GM18909 (cell line): ENCODE data around the gene GRM1.
A peak's percentile ranks its signal among the peaks of the same experiment; 100 is the strongest.

Experiments
- ATAC-seq: cut with Tn5 transposase; IDR thresholded peaks from one replicate; pipeline ENCODE4 v1.9.1; 2021; ENCODE audit warnings: mild to moderate bottlenecking; ENCODE audit not compliant: unreplicated experiment, poor library complexity

The GRM1 gene

DNA sequence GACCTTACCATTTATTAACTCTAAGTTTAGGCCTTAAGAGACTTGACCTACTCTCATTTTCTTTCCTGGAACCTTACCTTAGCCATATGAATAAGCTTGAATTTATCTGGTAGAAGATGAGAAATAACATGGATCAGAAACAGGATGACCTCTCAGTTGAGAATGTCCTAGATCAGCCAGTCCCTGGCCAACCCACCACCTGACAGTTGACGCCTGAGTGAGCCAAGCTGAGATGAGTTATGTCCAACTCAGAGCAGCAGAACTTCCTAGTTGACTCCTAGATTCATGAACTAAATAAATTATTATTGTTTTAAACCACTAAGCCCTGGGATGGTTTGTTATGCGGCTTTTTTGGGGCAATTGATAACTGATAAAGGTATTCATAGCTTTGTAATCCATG lies 281.8 kb downstream of the GRM1 start:
- no peak for ATAC-seq

- ATAC-seq: no peak
Measured at GRCh38 chr6:146311079-146311478, 282.2 kb downstream of the GRM1 start.

DNA sequence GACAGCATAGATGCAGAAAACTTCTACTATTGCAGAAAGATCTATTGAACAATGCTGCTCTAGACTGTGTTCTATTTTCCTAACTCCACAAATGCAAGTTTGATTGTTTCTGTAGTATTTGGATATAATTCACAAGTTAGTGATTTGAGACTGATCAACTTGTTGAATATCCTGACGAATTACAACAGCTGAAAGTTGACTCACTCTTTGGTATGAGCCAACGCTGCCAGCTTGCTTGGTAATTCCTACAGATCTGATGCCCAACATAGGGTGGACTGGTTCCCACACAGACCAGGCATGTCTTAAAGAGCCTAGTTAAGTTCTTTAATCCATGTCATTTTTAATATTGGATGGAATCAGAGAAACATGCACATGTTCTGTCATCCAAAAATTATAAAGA lies 283.7 kb downstream of the GRM1 start:
- no peak for ATAC-seq

DNA sequence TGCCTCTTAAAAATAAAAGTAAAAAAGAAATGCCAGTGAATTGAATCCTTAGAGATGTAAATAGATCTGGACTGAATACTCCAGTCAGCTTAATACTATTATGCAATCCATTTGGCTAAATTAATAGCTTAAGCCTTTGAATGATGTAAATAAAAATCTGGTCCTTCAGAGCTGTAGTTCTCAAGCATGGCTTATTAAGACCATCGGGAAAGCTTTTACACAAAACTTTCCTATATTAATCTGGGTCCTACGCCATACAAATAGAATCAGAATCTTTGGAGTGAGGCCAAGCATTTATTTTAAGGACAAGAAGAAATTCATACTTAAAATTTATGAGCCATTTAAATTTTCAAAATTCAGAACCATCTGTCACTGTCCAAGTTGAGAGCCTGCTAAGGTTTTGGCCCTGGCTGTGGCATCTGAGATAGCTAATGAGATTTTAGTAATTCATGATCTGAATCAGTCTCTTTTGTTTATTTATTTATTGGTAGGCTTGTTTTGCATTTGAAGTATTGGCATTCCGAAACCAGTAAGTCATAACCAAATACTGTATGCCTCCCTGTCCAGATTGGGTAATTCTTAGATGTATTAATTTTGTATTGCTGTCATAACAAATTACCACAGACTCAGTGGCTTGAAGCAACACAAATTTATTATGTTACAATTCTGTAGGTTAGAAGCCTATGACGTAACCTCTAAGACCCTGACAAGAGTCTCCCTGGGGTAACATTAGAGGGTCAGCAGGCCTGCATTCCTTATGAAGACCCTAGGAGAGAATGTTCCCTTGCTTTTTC lies 286.7 kb downstream of the GRM1 start:
- no peak for ATAC-seq

DNA sequence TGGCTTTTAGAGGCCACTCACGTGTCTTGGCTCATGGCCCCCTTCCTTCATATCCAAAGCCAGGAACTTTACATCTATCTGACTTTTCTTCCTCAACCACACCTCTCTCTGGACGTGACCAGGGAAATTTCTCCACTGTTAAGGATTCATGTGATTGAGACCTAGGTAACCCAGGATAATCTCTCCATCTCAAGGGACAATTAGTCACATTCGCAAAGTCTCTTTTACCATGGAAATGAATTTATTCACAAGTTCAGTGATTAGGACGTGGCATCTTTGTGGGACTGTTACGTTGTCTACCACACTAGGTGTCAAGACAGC lies 287.3 kb downstream of the GRM1 start:
- no peak for ATAC-seq

DNA sequence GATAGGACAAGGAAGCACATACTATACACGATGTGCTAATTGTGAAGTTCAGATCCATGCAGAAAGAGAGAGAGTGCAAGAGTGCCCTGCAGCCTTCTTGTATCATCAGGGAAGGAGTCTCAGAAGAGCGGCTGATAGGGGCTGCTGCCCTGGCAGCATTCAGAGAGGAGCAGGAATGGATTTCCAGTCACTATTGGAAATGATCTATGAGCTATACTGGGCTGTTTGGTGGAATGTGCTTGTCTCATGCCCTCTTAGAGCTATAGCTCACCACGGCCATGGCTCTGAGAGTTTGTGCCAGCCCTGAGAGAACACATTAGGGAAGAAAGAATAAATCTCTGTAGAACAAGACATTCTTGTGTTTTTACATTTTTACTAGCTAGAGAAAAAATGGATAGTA lies 302.2 kb downstream of the GRM1 start:
- no peak for ATAC-seq

DNA sequence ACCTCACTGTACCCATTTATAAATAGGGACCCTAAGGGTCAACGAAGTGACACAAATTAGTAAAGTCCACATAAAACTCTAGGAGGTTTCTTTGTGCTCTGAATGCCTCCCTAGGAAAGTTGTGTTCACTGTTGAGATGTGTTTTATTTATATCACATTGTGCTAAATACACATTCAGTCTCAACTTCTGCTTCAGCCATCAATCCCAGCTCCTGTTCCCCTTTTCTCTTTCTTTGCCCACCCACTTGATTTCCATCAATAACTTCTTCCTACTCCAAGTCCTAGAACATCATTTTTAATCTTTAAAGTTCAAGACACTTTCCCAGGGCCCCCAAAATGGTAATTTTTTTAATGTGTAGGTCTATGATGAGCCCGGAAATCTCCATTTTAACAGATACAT lies 306.5 kb downstream of the GRM1 start:
- no peak for ATAC-seq

- no peak for ATAC-seq
Measured at GRCh38 chr6:146336191-146336590, 307.3 kb downstream of the GRM1 start.

- no peak for ATAC-seq
Measured at GRCh38 chr6:146337376-146337775, 308.5 kb downstream of the GRM1 start.

- no peak for ATAC-seq
Measured at GRCh38 chr6:146339716-146340115, 310.9 kb downstream of the GRM1 start.

DNA sequence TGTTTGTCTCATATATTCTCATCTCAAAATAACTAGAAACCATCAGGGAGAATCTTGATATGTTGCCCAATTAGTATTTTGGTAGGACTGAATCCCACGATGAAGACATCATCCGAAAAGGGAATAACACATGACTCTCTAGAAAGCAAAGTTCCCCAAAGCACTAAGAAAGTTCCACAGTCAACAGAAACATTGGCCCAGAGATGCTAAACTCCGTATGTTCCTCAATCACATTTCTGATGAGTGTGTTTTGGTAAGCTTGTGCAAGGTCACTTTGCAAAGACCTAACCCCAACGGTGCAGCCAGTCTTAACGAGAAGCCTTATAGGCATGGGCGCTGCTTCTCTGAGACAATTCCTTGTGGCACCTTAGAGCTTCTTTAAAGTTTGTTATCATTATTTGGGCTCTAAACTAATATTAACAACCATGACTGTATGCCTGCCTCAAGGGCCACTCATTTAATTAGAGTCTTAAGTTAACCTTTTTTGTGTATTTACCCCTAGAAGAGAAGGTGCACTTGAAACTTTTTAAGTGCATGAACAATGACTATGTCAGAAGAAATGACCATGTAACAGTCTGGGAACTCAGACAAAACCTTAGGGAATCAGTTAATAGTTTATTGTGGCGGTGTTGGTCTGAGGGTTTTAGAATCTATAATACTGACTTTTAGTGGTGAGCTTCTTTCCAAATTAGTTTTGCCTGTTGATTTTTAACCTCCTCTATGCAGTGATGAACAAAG lies 312.8 kb downstream of the GRM1 start:
- no peak for ATAC-seq

- ATAC-seq: no peak
Measured at GRCh38 chr6:146345598-146345997, 316.7 kb downstream of the GRM1 start.

- ATAC-seq: no peak
Measured at GRCh38 chr6:146347090-146347489, 318.2 kb downstream of the GRM1 start.

DNA sequence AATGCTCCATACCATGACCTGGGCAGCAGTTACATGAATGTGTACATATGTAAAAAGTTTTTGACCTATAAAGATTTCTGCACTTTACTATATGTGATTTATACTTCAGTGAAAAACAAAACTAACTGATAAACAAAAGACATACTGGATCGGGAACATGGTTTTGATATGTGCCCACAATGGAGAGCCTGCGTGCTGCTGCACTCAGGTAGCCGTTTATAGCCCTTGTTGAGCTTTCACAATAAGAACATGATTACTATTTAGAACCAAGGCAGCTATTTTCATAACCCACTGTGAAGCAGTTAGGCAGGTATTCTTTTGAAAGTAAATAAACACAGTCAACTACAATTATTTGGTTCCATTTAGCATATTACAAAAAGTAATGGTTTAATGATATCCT lies 318.8 kb downstream of the GRM1 start:
- no peak for ATAC-seq

GRCh38 chr6:146351018-146351417 lies 322.2 kb downstream of the GRM1 start:
- no peak for ATAC-seq

GRCh38 chr6:146352163-146352562 lies 323.3 kb downstream of the GRM1 start:
- ATAC-seq: no peak

DNA sequence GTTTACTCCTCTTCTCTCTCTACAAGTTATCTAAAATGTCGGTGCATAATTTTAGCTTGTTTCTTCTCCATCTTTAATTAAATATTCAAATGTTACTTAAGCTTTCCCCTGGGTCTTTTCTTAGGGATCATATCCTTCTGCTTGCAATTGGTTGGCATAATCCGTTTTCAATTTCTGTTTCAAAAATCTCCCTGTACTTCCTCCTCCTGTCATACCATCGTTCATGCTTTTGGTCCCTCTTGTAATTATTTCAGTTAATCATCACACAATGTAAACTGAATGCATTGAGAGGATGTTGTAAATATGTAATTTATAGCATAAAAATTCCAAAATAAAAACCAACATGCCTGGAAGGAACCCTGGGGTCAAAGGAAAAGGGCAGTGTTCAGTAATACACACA lies 325.6 kb downstream of the GRM1 start:
- no peak for ATAC-seq

DNA sequence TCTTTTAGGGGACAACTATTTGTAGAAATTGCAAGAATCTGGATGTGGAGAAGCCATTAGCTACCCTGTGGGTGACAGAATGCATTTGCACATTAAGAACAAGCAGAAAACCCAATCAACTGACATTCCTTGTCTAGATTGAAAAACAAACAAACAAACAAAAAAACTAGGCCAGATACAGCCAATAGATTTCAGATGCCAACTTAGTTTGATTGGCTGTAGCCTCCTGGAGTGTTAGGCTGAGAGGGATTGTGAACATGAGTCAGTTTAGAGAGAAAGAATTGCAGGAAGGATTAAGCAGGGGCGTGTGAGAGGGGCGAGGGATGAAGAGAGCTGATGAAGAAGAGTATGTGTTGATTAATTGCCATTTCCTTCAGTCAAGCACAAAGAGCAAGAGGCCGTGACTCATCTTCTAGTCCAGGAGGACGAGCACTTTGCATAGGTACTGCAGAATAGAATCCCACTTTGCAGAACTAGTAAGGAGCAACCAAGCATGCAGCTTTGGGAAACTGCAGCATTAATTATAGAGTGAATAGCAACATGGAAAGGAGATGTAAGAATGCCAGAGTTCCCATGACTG lies 326.7 kb downstream of the GRM1 start:
- no peak for ATAC-seq

GRCh38 chr6:146357578-146358430 lies 328.9 kb downstream of the GRM1 start:
- ATAC-seq: peak; percentile 69

- ATAC-seq: no peak
Measured at GRCh38 chr6:146358431-146359046, 329.7 kb downstream of the GRM1 start.
